CD14-positive monocyte (primary cell): ENCODE measurements around the gene KIAA0232. TPM values are rescaled to one million over a fixed set of nuclear protein-coding genes. Genes with fewer than 3 reads are reported as not detected.

Source experiments
- DNase-seq, 3 donors: peaks; one replicate each; pipeline ENCODE4 v3.0.0-alpha.2; 2011 to 2022
- H2AFZ ChIP-seq: 2 replicates; pipeline ENCODE4 v1.6.0; 2012; ENCODE audit warnings: mild to moderate bottlenecking, low read depth, low read length, inconsistent platforms; ENCODE audit not compliant: insufficient read depth, poor library complexity, severe bottlenecking
- H3K27ac ChIP-seq, 2 donors: 1 replicate in 1 of 2; 2 replicates in 1 of 2; pipeline ENCODE4 v1.5.1; 2012 to 2013; ENCODE audit warnings: low read length in 2 of 2, control low read depth in 1 of 2, inconsistent platforms in 1 of 2, low read depth in 1 of 2, mild to moderate bottlenecking in 1 of 2
- H3K27me3 ChIP-seq, 2 donors: one replicate each; pipeline versions ENCODE4 v1.6.0 to v1.6.1; 2011 to 2013; ENCODE audit warnings: low read length in 2 of 2; ENCODE audit not compliant: control insufficient read depth in 2 of 2, insufficient read depth in 2 of 2
- H3K36me3 ChIP-seq, 2 donors: replicated peaks in 1 of 2; 1 replicate in 1 of 2; 2 replicates in 1 of 2; pipeline versions ENCODE4 v1.5.1 to v1.6.1; 2012 to 2013; ENCODE audit warnings: low read length in 2 of 2, control low read depth in 1 of 2, inconsistent platforms in 1 of 2, mild to moderate bottlenecking in 1 of 2; ENCODE audit not compliant: insufficient read depth in 2 of 2, control insufficient read depth in 1 of 2
- H3K4me1 ChIP-seq, 2 donors: 1 replicate in 1 of 2; 2 replicates in 1 of 2; pipeline versions ENCODE4 v1.5.1 to v1.6.1; 2012 to 2013; ENCODE audit warnings: low read length in 2 of 2, control low read depth in 1 of 2, inconsistent platforms in 1 of 2, mild to moderate bottlenecking in 1 of 2, moderate library complexity in 1 of 2; ENCODE audit not compliant: insufficient read depth in 2 of 2, control insufficient read depth in 1 of 2
- H3K4me2 ChIP-seq: replicated peaks from 2 replicates; pipeline ENCODE3; 2012; ENCODE audit warnings: low read length, moderate library complexity, mild to moderate bottlenecking; ENCODE audit not compliant: poor library complexity, severe bottlenecking; ENCODE audit errors: extremely low read depth
- H3K4me3 ChIP-seq, 3 experiments: fragments of 200-600 bp in 1 of 3; sonication (generic) in 1 of 3; replicated peaks in 1 of 3; 1 replicate in 2 of 3; 2 replicates in 1 of 3; pipeline ENCODE4 v1.5.1; 2011 to 2013; ENCODE audit warnings: low read length in 3 of 3, mild to moderate bottlenecking in 3 of 3, control low read depth in 2 of 3, low read depth in 2 of 3, inconsistent platforms in 1 of 3, moderate library complexity in 1 of 3
- H3K79me2 ChIP-seq: 2 replicates; pipeline ENCODE4 v1.6.0; 2012; ENCODE audit warnings: mild to moderate bottlenecking, control low read depth, inconsistent platforms, low read length, moderate library complexity; ENCODE audit not compliant: insufficient read depth
- H3K9ac ChIP-seq: 2 replicates; pipeline ENCODE4 v1.6.0; 2017; ENCODE audit warnings: low read length, mild to moderate bottlenecking; ENCODE audit not compliant: insufficient read depth, poor library complexity, severe bottlenecking
- H3K9me3 ChIP-seq, 2 donors: replicated peaks in 1 of 2; 1 replicate in 1 of 2; 2 replicates in 1 of 2; pipeline versions ENCODE4 v1.5.1 to v1.6.1; 2012 to 2013; ENCODE audit warnings: low read length in 2 of 2, control low read depth in 1 of 2; ENCODE audit not compliant: control insufficient read depth in 1 of 2, insufficient read depth in 1 of 2
- H4K20me1 ChIP-seq: 2 replicates; pipeline ENCODE4 v1.6.0; 2012; ENCODE audit warnings: mild to moderate bottlenecking, low read length, control low read depth, moderate library complexity; ENCODE audit not compliant: insufficient read depth
- H3K27ac Mint-ChIP-seq, 7 donors: one replicate each; pipeline ENCODE4 v1.8.0; 2020; ENCODE audit warnings: mild to moderate bottlenecking in 7 of 7, mixed read lengths in 7 of 7, moderate library complexity in 6 of 7, inconsistent platforms in 2 of 7
- H3K27me3 Mint-ChIP-seq, 3 donors: one replicate each; pipeline ENCODE4 v1.8.0; 2021 to 2022; ENCODE audit warnings: low read depth in 3 of 3, mild to moderate bottlenecking in 3 of 3, mixed read lengths in 3 of 3, moderate library complexity in 3 of 3, inconsistent platforms in 1 of 3
- H3K36me3 Mint-ChIP-seq, 2 donors: one replicate each; pipeline ENCODE4 v1.8.0; 2020; ENCODE audit warnings: mixed read lengths in 2 of 2, inconsistent platforms in 1 of 2, mild to moderate bottlenecking in 1 of 2
- H3K4me1 Mint-ChIP-seq: one replicate; pipeline ENCODE4 v1.8.0; 2020; ENCODE audit warnings: mild to moderate bottlenecking, mixed read lengths
- H3K4me3 Mint-ChIP-seq, 2 donors: one replicate each; pipeline ENCODE4 v1.8.0; 2020; ENCODE audit warnings: mild to moderate bottlenecking in 2 of 2, mixed read lengths in 2 of 2, moderate library complexity in 1 of 2
- H3K9me3 Mint-ChIP-seq, 7 donors: one replicate each; pipeline ENCODE4 v1.8.0; 2020 to 2022; ENCODE audit warnings: mixed read lengths in 7 of 7, mild to moderate bottlenecking in 6 of 7, moderate library complexity in 6 of 7, inconsistent platforms in 2 of 7
- WGBS: methylation state at CpG from one replicate; pipeline ENCODE4 v1.1.5; 2013; ENCODE audit warnings: missing lambda C conversion rate; ENCODE audit not compliant: insufficient coverage; 5-methylcytosine and 5-hydroxymethylcytosine counted together
- intact Hi-C, 2 donors: fragments of 100-400 bp; cut with micrococcal nuclease; formaldehyde crosslinking; loops; one replicate each; pipeline versions ENCODE4 v1.15.0 to v1.15.1; 2023
- polyA plus RNA-seq, 3 donors: library from polyadenylated mRNA; depleted of rRNA in 1 of 3; unstranded in 2 of 3; stranded (reverse) in 1 of 3; fragments of 300-500 nt in 2 of 3; fragments of >200 nt in 1 of 3; fragmentation: Illumina TruSeq in 2 of 3; gene quantifications; 1 replicate in 2 of 3; 2 replicates in 1 of 3; pipeline ENCODE4 v1.2.3, GENCODE V29; 2012 to 2021
- TF ChIP-seq, protein P1 (sequence below): fragments of 200-600 bp; IDR thresholded peaks from one replicate; pipeline ENCODE4 v1.8.0; 2022; ENCODE audit warnings: antibody characterized with exemption, mild to moderate bottlenecking

Gene KIAA0232
- polyA plus RNA-seq, 3 donors = 12.3 to 27.3 (median 20.6) TPM

DNA sequence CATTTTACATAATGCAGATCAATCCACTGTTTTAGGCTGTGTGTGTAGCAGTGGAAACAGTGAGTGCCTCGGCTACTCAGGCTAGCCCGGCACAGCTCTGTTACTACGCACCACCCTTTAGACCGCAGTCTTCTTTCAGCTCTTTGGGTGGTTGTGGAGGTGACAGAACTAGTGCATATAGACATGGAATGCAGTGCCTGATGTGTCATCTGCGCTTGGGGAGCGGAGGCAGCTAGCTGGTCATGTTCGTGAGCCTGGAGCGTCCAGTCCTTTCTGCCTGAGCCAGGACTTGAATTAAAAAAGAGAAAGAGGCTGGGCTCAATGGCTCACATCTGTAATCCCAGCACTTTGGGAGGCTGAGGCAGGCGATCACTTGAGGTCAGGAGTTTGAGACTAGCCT lies 131.9 kb downstream of the KIAA0232 start:
- Histone ChIP-seq H3K79me2 (peaks cover 93% of the 10 kb centered on the region), H3K9me3 (no peaks in the 10 kb centered on the region), H2AFZ (no peak overlapping the region), H3K27me3 (no peaks in the 10 kb centered on the region), H3K4me2 (no peak overlapping the region), H4K20me1 (peaks cover 91% of the 10 kb centered on the region), H3K4me1 (peaks cover 71 to 75% of the 10 kb centered on the region in 2 donors), H3K4me3 (no peak overlapping the region), H3K9ac (no peak overlapping the region), H3K36me3 (no peaks in the 10 kb centered on the region), H3K27ac (no peak overlapping the region)
- Mint-ChIP-seq H3K9me3 (peaks cover 0 to 2% (median 0%) of the 10 kb centered on the region in 7 donors), H3K4me1 (peaks cover 81% of the 10 kb centered on the region), H3K27me3 (peaks cover 0 to 2% (median 0%) of the 10 kb centered on the region in 3 donors), H3K36me3 (peaks cover 7 to 15% of the 10 kb centered on the region in 2 donors), H3K4me3 (no peak overlapping the region), H3K27ac (no peak overlapping the region)
- intact Hi-C loops = loop anchor here (10.0 kb wide), 2 partner anchors 130 to 150 kb away; partner anchors contain the start of genes GRPEL1 (in 1 of the 2) and TADA2B (in 1 of the 2)
- 100% methylated on average over 4 of the region's 9 CpGs for WGBS
- TF ChIP-seq, protein P1, sequence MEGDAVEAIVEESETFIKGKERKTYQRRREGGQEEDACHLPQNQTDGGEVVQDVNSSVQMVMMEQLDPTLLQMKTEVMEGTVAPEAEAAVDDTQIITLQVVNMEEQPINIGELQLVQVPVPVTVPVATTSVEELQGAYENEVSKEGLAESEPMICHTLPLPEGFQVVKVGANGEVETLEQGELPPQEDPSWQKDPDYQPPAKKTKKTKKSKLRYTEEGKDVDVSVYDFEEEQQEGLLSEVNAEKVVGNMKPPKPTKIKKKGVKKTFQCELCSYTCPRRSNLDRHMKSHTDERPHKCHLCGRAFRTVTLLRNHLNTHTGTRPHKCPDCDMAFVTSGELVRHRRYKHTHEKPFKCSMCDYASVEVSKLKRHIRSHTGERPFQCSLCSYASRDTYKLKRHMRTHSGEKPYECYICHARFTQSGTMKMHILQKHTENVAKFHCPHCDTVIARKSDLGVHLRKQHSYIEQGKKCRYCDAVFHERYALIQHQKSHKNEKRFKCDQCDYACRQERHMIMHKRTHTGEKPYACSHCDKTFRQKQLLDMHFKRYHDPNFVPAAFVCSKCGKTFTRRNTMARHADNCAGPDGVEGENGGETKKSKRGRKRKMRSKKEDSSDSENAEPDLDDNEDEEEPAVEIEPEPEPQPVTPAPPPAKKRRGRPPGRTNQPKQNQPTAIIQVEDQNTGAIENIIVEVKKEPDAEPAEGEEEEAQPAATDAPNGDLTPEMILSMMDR = no peak
- DNase-seq = no peak

DNA sequence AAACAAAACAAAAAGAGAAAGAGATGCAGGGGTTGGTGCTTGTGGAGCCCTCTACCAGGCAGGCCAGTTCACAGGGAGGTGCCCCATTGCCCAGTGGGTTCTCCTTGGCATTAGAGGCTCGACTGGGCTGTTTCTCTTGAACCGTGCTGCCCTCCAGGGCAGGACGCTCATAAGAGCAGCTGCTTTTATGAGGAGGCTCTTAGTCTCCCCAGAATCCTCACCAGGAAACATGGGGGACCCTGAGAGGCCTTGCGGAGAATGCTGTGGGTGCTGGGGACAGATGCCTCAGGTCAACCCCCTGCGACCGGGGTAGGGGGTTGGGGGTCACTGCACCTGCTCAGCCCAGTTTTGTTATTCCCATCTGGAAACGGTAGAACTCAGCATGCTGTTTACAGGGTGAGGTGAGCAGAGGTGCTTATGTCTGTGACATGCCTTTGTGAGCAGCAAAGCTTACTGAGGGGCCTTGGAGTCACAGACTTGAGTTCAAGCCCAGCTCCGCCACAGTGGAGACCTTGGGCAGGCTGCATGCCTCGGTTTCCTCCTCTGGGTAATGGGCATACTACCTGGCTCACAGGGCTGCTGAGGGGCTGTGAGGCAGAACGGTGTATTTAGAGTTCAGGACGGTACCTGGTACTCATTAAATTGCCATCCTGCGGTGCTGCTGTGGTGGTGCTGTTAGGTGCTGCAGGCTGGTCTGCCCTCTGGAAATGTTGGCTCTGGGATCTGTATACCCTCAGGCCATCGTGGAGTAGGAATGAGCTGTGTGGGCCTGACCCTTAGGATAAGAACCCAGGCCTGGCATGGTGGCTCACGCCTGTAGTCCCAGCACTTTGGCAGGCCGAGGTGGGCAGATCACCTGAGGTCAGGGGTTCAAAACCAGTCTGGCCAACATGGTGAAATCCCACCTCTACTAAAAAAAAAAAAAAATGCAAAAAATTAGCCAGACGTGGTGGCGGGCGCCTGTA lies 132.8 kb downstream of the KIAA0232 start:
- intact Hi-C loops = loop anchor here (10.0 kb wide), 2 partner anchors 129 to 149 kb away; partner anchors contain the start of genes GRPEL1 (in 1 of the 2) and TADA2B (in 1 of the 2)
- 97% methylated on average over 10 of the region's 18 CpGs for WGBS
- Histone ChIP-seq H3K9me3 (no peaks in the 10 kb centered on the region), H3K79me2 (peaks cover 96% of the 10 kb centered on the region), H3K9ac (no peak overlapping the region), H3K4me3 (no peak overlapping the region), H3K27me3 (no peaks in the 10 kb centered on the region), H3K27ac (no peak overlapping the region), H4K20me1 (peaks cover 95% of the 10 kb centered on the region), H3K4me2 (no peak overlapping the region), H3K36me3 (no peaks in the 10 kb centered on the region), H2AFZ (no peak overlapping the region), H3K4me1 (peaks cover 72 to 73% of the 10 kb centered on the region in 2 donors)
- no peak for DNase-seq
- Mint-ChIP-seq H3K4me3 (no peak overlapping the region), H3K27me3 (peaks cover 0 to 2% (median 0%) of the 10 kb centered on the region in 3 donors), H3K27ac (no peak overlapping the region), H3K4me1 (peaks cover 83% of the 10 kb centered on the region), H3K9me3 (peaks cover 0 to 1% (median 0%) of the 10 kb centered on the region in 7 donors), H3K36me3 (peaks cover 7 to 19% of the 10 kb centered on the region in 2 donors)
- TF ChIP-seq, protein P1 = no peak
